HG03442 (cell line): Measurements from ENCODE around the gene NEBL.

Source experiments
- ATAC-seq: cut with Tn5 transposase; IDR thresholded peaks from one replicate; pipeline ENCODE4 v1.9.1; 2021; ENCODE audit warnings: mild to moderate bottlenecking, moderate library complexity; ENCODE audit not compliant: unreplicated experiment

The NEBL gene

DNA sequence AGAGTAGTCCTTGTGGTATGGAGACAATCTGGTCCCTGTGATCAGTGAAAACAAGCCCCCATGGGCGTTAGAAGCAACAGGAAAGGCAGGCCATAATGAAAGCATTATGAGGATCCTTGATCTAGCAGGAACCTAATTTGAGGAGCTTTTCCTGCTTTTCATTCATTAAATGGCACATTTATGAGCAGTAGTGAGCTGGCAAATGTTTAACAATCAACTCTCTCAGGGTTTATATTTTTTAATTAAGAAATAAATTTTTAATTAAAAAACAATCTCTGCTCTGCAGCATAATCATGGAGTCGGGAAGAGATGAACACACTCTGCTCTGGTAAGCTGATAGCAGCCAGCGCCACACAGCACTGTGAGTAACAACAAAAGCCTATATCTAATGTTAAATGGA is 11.3 kb upstream of the NEBL start:
- ATAC-seq, result no peak

DNA sequence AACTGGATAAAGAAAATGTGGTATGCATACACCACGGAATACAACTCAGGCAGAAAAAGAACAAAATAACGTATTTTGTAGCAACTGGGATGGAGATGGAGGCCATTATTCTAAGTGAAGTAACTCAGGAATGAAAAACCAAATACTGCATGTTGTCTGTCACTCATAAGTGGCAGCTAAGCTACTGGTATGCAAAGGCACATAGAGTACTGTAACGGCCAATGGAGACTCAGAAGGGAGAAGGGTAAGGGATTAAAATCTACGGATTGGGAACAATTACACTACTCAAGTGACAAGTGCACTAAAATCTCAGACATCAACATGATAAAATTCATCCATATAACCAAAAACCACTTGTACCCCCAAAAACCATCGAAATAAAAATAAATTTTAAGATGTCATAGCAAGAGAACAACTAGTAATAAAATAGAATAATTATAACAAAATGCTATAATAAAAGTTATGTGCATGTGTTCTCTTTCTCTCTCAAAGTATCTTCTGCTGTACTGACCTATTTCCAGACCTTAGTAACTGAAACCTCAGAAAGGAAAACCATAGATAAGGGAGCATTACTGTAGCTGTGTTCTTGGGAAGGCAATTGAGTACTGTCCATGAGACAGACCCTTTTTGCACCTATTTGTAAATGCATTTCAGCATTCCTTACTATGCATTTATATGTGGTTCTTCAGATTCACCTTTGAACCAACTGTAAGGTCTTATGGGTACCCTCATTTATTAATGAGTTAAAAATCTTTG is 6.7 kb upstream of the NEBL start:
- no peak for ATAC-seq

DNA sequence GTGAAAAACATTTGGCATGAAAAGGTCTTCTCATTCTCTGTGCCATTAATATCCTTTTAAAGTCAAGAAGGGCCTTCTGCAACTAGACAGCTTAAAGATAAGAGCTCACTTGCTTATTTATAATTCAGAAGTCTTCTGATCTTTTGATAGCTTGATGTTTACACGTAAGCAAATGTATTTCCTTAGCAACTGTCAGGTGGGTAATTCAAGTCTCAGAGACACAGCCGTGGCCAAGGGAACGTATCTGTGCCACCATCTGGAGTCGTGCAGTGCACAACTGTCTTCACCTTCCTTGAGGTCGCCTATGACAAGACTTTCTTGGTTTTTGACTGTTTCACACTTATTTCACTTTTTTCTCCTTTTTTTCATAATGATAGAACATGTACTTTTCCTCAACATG is 4.0 kb upstream of the NEBL start:
- ATAC-seq, result no peak

DNA sequence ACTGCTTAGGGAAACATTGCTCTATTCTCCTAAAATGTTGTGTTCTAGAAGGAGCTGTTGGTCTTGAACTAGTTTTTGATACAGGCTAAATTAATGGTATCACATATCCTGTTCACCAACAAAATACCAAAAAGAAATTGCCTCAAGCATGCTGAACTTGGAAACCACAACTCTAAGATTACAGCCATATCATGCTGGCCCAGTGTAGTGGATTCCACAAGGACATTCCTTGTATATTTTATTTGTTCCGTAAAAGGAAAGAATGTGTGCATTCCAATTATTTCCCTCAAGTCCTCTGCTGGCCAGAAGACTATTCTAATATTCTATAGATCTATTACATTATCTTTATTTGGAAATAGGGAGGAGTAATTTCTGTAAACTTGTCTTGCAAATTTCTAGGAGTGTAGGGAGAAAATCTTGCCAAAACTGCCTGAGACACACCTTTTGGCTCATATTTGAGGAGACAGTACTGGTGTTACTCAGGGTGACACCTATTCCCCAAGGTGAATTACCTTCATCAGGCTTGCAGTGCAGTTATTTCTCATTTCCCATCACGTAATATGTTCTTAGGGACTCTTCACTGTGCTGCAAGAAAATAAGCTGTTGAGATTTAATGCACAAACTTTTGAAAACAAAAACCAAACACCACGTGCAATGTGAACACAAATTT is 1.9 kb upstream of the NEBL start:
- ATAC-seq, result no peak

DNA sequence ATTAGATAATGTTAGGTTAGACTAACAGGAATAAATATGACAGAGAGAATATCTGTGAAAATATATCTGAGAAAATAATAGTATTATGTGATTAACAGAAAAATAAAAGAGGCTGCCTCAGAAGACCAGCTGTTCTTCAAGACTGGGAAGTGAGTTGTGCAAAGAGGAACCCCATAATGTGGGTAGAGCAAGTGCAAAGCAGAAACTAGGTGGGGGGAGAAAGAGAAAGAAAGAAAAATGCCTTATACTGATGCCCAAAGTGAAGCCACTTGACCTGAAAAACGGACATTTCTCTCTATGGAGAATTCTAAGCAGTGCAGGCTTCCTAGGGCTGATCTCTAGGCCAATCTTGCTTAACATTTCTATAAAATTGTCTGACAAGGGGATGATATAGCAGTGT is 3.8 kb downstream of the NEBL start:
- ATAC-seq, result no peak

DNA sequence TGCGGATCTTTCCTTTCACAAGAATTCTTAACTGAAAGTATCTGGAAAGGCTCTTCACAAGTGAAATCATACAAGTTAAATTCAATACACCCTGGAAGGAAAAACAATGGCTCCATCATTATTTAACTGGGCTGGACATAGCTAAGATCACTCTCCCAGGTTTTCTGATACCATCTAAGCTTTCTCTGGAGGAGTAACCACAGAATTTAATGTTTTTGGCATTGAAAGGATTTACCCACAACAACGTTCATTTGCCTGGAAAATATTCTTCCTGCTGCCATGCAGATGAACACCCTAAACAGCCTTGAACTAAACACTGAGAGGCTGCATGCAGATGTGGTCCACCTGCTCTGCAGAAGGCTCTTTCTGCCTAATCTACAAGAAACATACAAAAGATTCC is 4.3 kb downstream of the NEBL start:
- ATAC-seq, result no peak

DNA sequence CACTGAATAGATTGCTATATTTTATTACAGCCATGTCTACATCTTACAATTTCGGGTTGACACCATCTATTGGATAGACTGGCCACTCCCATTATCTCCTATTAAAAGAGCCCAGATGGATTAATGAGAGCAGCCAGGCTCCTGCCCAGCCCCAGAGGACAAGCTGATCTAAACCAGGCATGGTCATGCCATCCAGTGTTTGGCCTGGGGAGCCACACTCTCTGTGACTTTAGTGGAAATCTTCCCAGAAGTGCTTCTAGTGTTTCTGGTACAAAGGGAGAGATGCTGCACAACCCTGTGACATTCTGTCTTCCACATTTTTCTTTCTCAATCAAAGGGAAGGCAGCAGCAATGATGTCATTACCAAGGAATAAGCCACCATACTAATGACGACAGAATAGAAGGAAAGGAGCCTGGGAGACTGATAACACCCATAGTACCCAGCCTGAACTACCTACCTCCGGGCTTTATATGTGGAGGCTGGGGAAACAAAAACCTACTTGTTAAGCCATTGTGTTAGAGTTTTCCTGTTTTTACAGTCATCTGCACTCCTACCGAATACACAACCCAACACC is 5.0 kb downstream of the NEBL start:
- ATAC-seq, result no peak

DNA sequence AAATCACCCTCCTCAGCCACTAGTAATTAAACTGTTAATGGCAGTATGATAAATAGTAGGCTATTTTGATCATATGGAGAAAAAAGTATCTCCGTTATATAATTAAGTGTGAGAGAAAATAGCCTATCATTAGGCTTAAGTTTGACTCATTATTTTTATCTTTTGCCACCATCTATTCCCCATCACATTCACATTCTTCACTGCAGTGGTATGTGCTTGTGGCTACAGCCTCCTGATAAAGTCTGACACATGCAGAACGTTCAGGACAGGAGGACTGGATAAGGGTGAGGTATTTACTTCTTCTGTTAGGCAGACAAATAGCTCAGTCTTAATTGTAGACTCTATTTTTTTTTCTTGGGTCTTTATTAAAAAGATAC is 5.8 kb downstream of the NEBL start:
- no peak for ATAC-seq

DNA sequence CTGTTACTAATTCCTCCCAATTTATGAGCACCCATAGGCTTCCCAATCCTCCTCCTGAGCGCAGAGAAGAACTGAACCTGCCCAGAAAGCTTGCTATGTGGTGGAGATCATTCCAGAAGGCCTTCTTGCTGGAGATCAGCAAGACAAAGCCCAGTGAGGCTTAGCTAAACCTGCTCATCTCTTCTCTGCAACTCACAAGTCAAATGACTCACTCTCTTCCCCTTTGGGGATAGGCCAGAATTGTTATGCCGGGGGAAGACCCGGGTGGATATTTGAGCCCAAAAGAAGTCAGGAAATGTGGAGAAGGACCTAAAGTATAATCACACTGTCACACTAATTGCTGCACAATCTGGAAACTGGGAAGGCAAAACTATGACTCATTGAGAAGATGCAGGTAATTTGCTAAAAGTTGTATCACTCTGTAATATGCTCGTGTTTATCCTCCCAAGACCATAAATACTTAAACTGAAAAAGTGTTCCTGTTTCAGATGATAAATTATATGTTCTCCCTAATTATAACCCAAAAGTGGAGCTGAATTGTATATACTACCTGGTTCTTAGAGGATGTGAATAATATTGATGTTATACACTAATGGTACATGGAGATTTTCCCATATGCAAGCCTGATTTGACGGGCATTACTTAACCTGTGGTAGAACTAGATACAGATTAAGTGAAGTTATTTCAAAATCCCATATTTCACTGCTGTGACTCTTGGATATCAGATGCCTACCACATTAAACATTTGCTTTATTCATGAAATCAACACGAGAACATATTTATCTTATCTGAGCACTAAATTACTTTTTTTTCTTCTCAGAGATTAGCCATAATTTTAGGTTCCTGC is 6.4 kb downstream of the NEBL start:
- ATAC-seq, result no peak

DNA sequence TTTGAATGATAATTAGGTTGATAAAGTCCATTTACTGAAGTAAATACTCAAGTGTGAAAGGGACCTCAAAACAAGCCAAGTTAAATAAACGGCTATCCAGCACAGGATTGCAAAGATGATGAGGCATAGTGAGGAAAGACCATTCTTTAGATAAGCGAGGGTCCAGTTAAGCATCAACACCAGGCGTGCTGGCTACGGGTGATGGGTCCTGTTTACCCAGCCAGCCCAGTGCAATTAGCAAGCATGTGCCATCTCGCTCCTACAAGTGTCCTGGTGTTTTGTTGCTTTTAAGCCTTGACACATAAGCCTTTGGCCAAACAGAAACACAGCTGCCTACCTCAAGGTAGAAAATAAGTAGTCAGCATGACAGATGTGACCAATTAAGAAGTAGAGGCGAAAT is 7.1 kb downstream of the NEBL start:
- ATAC-seq, result no peak

DNA sequence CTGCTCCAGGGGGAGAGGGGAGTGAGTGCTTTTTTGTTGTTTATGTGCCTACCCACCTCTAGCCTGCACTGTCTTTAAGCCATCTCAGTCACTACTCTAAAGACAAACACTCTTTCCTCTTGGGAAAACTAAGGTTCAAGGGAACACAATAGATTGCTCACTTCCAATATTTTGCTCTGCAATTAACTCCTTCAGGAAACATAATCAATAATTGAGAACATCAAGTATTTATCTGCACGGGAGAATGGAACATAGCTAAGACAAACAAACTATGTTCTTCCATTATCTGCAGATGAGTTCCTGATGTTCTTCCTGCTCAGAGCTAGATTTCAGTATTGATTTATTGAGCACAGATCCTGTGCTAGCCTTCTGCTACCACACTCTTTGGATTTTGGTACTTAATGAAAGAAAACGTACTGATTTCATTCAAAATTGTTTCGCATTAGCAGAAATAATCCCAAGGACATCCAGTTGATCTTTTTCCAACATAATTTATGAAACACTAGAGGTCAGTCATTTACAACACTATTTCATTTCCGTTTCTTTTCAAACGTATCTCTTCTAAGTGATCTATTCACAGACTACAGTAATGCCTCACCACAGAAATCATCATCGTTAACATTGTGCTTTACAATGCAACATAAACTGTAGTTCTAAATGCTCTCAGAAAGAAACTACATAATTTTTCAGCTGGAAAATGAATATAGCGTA is 8.3 kb downstream of the NEBL start:
- ATAC-seq, result no peak

DNA sequence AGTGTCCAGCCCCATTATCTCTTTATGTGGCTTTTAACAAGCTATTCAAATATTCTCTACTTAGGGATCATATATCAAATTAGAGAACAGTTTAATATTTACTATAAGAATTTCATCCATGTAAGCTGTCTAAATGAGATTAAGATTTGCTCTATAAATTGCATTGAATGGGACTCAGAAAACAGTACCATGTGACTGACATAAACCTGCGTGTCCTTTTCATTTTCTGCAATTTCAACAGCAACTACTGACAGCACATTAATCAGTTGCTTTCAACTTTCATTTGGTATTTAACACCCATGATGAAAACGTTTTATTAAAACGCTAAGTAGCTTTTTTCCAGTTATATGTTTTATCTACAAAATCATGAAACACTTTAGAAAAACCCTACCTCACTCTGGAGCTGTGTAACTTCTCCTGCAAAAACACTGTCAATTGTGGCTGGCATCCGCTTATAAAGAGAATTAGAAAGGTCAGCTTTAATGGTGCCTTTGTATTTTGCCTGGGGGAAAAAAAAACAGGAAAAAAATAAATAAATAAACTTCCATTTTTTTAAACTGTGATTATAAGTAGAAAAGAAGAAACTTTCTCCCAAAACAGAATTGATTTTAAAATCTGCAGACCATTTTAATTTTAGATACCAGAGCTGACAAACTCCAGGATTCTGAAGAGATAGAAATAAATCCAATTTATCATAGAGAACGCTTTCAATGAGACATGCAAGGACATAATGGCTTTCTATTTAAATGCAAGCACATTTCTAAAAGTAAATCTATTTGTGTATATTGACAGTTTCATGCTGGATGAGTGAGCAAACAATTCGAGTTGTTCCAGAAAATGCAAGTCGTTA is 9.2 kb downstream of the NEBL start:
- no peak for ATAC-seq

DNA sequence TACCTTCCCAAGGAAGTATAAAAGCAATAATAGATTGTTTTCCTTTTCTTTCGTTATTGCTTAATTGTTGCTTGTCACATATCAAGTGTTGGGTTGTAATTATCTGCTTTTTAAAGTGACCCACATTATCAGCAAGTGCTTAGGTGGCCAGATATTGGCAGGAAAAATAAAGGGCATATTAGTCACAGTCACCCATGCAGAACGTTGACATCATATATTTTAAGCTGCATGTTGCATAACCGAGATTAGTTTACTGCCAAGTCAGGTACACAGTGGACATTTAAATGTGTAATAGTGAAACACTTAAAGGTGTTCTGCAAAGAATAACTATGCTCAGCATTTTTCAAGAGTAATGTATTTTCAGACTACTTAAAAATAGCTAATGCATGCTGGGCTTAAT is 11.4 kb downstream of the NEBL start:
- no peak for ATAC-seq

DNA sequence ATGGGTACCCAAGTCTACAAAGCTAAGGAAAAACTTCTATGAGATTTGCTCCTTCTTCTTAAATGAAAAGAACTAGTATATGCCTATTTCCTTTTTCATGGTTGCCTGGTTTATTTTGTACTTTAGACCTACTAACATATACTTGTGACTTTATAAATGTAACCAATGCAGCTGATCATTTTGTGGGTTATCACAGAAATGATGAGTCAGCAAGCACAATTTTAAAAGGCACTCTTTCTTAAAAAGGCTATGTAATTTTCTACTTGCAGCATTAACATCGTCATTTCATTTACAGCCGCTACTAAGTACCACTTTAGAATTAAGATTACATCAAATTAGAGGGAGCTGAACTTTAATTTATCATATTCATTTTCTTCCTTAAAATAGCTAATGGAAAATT is 13.6 kb downstream of the NEBL start:
- no peak for ATAC-seq

DNA sequence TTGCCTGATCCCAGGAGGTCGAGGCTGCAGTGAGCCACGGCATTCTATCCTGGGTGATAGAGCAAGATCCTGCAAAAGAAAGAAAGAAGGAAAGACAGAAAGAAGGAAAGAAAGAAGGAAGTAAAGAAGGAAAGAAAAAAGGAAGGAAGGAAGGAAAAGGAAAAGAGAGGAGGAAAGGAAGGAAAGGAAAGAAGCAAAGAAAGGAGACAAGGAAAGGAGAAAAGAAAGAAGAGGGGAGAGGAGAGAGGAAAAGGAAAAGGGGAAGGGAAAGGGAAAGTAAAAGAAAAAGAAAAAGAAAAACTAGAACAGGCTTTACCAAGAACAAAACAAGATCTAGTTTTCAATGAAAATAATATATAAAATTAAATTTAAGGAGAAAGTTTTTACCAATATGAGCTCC is 15.0 kb downstream of the NEBL start:
- no peak for ATAC-seq

DNA sequence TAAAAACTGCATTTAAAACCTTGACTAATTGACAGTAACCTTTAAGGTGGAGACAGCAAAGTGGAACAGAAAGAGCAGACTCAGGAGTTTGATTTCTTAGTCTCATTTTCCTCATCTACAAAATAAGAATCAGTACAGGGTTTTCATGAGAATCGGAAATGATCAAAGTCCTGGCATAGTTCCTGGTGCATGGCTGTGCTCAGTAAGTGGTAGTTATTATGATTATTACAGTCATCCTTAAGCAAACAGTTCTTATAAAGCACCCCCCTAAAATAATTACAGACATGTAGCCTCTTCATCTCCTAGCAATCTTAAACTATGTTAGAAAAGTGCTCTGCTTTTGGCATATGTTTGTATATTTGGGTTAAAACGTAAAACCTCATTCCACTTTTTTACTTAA is 18.0 kb downstream of the NEBL start:
- ATAC-seq, result no peak

DNA sequence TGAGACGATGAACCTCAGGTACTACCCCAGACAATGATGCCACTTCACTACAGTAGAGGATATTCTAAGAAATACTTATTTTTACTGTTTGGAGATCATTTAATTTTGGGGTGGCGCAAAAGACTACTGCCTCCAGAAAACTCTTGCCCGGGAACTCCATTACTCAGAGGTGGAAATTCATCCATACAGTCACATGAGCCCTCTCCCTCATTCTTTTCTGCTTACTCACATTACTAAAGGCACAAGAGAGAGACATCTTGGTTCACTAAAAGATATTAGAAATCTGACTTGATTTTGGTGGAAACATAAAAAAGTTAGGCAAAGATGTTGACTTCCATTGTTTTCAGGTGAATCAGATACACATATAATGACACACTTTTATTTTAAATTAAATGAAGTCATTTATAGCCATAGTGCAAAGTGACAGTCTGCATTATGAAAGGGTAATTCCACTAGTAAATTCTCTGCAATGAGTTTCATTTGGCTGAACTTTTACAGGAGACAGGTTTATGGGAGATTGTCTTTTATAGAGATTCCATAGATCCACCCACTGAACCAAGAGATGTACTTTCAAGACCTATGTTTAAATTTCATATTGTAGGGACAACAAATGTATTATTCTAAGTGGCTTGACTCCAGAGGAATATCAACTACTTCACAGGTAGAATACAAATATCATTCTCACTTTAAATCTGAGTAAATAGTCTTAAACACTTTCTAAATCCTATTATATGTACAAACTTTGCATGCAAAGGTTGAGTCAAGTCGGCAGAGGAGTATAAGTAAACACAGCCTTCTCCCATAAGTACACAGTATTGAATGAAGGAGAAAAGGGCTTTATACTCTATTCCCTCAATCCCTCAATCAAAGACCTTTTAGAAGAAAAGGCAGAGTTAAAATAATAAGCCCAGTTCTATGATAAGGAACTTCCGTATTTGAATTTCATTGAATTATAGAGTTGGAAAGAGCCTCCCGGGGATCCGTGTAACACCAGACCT is 18.8 kb downstream of the NEBL start:
- no peak for ATAC-seq

DNA sequence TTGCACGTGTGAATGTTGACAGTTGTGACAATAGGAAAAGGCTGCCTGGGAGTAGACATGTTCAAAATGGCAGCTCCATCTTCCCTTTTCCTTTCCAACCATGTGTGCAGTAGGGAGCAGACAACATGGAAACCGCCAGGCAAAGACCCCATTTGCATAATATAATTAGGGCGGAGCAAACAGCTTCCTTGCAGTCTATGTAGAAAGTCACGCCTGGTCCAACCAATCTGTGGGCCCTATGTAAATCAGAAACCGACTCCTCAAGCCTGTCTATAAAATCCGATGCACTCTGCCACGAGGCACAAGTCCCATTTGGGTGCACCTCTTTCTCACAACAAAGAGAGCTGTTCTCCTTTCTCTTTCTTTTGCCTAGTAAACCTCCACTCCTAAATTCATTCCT is 19.6 kb downstream of the NEBL start:
- ATAC-seq, result no peak

DNA sequence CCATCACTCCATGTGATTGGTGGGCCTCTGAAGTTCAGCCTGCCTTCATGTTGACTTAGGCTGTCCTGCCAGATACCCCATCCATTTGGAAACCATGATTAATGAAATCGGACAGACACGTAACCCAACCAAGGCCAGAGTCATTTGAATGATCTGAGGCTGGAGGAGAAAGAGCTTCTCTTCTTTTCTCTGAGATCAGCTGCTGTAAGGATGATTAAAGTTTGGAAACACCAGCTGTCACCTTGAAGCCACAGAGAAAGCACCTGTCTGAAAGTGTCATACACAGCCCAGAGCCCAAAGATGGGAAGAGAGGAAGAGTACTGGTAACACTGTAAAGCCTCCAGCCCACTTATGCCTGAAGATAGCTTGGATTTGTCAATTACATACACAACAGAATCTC is 22.9 kb downstream of the NEBL start:
- no peak for ATAC-seq
